Suprapubic skin (tissue), 3 donors: Measurements from ENCODE around the gene DNAI1.

ENCODE experiments used
- EP300 ChIP-seq: sonication (generic); formaldehyde crosslinking; IDR thresholded peaks from one replicate; pipeline ENCODE4 v1.6.1; 2017; ENCODE audit warnings: antibody characterized with exemption
- POLR2A ChIP-seq, 2 donors: fragments of 450-650 bp; IDR thresholded peaks; one replicate each; pipeline ENCODE4 v1.6.1; 2017; ENCODE audit warnings: antibody characterized with exemption in 2 of 2, mild to moderate bottlenecking in 2 of 2, moderate library complexity in 2 of 2
- TF ChIP-seq, protein P1 (sequence below), 2 donors: fragments of 200-600 bp in 1 of 2; fragments of 450-650 bp in 1 of 2; sonication (generic) in 1 of 2; IDR thresholded peaks; one replicate each; pipeline ENCODE4 v1.5.1; 2016 to 2019; ENCODE audit warnings: antibody characterized with exemption in 2 of 2, mild to moderate bottlenecking in 1 of 2, moderate library complexity in 1 of 2

DNA sequence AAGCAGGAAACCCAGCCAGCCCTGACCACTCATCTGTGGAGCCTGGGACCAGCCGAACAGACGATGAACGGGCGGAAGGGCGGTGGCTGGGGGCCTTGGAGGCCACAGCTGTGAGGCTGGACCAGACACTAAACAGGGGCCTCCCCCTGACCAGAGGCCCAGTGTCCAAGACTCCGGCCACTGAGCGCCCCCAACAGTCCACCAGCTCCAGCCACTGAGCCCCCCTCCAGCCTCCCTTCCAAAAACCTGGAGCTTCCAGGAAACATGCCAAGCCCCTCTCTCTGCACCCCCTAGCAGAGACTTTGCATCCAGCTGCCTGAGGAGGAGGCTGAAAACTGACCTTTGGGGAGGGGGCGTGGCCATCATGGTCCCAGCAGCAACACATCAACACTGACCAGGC, 107.7 kb downstream of the DNAI1 start:
- TF ChIP-seq, protein P1, sequence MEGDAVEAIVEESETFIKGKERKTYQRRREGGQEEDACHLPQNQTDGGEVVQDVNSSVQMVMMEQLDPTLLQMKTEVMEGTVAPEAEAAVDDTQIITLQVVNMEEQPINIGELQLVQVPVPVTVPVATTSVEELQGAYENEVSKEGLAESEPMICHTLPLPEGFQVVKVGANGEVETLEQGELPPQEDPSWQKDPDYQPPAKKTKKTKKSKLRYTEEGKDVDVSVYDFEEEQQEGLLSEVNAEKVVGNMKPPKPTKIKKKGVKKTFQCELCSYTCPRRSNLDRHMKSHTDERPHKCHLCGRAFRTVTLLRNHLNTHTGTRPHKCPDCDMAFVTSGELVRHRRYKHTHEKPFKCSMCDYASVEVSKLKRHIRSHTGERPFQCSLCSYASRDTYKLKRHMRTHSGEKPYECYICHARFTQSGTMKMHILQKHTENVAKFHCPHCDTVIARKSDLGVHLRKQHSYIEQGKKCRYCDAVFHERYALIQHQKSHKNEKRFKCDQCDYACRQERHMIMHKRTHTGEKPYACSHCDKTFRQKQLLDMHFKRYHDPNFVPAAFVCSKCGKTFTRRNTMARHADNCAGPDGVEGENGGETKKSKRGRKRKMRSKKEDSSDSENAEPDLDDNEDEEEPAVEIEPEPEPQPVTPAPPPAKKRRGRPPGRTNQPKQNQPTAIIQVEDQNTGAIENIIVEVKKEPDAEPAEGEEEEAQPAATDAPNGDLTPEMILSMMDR (IDR thresholded peaks at IDR 0.05), result no peak
- TF ChIP-seq POLR2A (IDR thresholded peaks at IDR 0.05) (no peak), EP300 (no peak)
